HG02840 (cell line): Measurements from ENCODE around the gene CLMN.
A peak's percentile ranks its signal among the peaks of the same experiment; 100 is the strongest.

Source experiments
- ATAC-seq: cut with Tn5 transposase; IDR thresholded peaks from one replicate; pipeline ENCODE4 v1.9.1; 2021; ENCODE audit warnings: mild to moderate bottlenecking, moderate library complexity, moderate number of reproducible peaks; ENCODE audit not compliant: unreplicated experiment, low FRiP score

Gene CLMN

DNA sequence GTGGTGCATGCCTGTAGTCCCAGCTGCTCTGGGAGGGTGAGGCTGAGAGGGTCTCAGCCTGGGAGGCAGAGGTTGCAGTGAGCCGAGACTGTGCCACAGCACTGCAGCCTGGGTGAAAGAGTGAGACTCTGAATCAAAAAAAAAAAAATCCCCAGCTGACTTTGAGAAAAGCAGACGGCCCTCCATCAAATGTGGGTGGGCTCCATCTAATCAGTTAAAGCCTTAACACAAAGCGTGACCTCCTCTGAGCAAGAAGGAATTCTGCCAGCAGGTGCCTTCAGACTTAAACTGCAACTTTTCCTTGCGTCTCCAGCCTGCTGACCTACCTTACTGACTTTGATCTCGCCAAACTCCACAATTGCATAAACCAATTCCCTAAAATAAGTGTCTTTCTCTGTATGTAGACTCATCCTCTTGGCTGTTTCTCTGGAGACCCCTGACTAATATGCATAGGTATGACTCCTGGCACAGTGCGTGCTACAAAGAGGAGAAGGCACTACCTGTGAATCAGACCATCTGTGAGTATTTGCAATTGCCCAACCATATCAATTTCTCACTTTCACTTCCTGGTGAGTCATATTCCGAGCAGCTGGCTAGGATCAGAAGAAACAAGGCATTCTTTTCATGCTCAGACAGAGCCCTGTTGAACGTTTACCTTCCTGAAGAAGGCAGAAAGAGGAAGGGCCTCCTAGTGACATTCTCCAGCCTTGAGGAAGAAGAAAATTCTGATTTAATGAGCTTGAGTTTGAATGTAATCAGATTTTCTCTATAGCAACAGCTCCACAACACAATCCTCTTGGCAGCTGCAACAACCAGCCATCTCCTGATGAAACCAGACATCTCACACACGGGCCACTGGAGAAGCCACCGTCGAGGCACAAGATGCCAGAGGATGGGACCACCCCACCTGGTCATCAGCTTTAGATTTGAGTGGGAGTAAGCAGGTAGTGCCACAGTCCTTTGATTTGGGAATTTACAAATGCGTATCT, 54.3 kb downstream of the CLMN start:
- ATAC-seq, result peak; percentile 81

DNA sequence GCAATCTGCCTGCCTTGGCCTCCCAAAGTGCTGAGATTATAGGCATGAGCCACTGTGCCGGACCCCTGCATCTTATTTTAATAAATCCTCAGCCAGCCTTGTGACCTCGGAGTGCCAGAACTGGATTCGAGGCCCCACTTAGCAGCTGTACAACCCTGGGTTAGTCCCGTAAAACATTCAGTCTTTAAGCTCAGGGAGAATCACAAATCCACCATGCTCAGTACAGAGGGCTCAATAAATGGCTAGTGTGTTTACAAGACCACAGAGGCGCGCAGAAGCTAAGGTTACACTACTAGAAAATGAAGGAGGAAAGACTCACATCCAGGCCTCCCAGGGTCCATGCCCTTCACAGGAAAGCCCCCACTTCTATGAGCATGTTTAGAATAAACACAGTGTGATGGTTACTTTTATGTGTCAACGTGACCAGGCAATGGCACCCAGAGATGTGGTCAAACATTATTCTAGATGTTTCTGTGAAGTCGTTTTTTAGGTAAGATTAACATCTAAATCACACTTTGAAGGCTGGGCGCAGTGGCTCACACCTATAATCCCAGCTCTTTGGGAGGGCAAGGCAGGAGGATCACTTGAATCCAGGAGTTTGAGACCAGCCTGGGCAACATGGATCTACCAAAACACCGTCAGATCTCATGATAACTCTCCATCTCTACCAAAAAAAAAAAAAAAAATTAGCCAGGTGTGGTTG, 55.3 kb downstream of the CLMN start:
- no peak for ATAC-seq

DNA sequence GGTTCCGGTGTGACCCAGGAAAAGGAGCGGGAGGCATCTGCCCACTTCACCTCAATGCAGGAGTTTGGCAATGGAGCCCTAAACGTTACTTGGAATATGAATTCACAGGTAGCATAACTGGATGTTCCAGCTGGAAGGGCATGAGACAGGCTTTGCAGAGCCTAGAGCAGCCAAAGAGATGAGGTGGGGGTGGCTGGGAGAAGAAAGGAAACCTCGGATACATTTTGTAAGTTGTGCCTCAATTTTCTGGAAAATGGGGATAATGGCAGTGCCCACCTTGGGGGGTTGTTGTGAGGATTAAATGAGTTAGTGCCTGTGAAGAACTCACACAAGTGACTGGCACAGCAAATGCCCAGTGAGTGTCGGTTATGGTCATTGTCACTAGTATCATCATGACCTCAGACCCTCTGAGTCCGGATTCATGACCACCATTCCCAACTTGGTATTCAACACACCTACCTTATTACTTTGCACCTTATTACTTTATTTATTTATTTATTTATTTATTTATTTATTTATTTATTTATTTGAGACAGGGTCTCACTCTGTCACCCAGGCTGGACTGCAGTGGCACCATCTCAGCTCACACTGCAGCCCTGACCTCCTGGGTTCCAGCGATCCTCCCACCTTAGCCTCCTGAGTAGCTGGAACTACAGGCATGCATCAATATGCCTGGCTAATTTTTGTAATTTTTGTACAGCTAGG, 56.0 kb downstream of the CLMN start:
- no peak for ATAC-seq

DNA sequence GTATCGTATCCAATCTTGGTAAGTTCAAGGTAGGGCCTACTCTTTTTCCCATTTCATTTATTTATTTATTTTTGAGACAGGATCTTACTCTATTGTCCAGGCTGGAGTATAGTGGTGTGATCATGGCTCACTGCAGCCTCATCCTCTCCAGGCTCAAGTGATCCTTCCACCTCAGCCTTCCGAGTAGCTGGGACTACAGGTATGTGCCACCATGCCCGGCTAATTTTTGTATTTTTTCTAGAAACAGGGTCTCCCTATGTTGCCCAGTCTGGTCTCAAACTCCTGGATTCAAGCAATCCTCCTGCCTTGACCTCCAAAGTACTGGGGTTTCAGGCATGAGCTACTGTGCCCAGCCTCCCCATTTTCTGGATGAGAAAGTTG, 57.2 kb downstream of the CLMN start:
- ATAC-seq, result no peak

DNA sequence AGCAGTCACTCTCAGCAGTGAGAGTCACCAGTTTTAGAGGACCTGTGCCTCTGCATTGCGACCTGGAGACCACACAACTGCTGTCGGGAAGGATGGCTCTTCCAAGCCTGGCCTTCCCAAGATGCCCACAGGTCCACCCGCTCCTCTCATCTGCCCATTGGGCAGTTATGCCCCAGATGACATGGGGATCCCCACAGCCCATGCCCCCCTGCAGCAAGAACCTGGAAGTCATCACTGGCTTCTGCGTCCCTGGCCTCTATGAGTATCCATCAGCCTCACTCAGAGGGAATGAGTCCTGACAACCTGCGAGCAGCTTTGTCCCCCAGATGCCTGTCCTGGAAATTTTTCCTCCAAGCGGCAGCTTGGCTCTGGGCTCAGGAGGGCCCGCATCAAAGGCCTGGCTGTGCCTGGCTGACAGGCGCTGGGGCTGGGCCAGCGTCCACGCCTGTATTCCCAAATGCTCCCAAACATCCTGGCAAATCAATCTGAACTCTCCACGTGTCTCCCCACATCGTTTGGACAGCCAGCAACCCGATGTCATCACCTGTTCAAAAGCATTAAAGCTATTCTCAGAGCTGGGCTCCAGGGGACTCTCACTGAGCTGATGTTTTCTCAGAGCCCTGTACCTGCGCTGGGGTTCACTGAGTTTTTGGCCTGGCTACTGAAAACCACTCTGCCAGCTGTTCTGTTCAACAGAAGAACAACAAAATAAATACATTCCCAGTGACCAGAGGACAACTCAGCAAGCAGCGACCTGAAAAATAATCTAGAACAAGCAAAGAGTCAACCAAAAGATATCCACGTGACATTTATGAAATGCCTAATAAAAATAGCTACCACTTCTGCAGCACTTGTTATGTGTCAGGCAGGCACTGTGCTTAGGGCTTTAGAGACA, 57.8 kb downstream of the CLMN start:
- no peak for ATAC-seq

DNA sequence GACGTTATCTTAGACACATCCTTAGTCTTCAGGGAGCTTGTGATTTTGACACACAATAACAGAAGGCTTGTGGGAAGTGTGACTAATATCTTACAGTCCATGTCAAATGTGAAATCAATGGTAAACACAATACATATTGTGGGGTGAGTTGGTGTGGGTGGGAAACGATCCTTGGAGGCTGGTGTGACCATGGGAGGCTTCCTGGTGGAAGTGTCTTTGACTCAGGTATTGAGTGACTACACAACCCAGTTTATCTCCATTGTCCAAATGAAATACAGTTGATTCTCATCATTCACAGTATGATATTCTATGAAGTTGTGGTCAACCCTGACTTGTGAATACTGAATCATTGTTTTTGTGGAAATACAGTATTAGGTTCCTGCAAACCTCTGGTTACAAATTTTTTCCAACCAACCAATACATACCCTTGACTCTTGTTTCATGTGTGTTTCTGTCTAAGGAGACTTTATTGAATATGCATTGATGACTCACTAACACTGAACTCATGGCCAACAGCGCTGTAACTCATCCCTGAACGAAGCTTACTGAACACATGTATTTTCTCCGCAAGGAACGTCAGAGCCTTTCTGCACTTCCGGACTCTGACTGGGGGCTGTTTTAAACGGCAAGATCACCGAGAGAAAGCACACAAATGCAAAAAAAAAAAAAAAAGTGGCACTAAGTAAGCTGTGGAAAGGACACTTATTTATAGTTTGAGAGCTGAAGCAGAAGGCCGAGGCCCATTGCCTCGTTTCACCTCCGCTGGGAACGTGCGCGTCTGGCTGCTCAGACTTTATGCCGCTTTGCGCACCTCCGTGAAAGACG, 59.0 kb downstream of the CLMN start:
- ATAC-seq, result no peak

DNA sequence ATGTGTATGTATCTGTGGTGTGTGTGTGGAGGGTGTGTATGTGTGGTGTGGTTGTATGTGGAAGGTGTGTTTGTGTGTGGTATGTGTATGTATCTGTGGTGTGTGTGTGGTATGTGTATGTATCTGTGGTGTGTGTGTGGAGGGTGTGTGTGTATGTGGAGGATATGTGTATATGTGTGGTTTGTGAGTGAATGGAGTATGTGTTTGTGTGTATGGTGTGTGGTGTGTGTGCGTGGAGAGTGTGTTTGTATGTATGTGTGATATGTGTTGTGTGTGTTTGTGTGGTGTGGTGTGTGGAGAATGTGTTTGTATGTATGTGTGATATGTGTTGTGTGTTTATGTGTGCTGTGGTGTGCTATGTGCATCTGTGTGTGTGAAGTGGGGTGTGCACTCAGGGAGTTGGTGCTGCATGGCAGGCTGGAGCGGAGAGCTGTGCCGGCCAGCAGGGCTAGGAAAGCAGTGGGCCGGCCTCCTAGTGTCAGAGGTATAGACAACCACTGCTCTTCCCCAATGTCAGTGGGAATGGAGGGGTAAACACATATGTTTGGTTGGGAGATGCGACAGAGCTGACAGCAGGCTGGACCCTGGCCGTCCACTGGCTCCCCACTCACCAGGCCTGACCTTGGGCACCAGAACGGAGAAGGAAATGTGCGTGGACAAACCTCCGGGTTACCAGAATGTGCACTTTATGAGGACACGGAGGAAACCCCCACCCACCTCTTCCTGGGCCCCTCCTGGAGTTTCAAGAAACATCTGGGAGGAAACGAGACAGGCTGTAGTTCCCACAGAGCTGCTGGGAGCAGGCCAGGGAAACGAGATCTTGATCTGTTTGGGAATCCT, 60.7 kb downstream of the CLMN start:
- no peak for ATAC-seq

DNA sequence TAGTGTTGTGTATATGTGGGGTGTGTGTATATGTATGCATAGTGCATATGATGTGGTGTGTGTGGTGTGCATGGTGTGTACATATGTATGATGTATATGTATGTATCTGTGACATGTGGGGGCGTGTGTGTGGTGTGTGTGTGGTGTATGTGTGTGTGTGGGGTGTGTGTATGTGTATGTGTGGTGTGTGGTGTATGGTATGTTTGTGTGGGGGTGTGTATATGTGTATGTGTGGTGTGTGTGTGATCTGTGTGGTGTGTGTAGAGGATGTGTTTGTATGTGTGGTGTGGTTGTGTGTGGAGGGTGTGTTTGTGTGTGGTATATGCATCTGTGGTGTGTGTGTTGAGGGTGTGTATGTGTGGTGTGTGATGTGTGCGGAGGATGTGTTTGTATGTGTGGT, 61.6 kb downstream of the CLMN start:
- no peak for ATAC-seq

DNA sequence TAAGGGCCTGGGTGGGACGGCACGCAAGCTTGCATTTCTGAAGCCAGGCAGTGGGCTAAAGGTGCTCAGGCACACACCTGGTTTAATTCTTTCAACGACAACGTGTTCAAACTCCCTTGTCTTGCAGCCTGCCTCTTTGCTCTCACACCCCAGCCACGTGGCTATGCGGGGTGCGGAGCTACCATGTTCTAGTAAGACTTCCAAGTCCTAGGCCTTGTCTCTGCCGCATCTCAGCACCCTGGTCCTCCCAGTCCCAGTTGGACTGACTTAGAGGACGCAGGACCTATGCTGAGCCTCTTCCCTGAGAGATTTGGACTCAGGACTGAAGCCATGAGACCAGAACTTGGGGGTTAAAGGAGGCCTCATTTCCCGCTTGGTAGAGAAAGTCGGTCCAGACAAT, 62.2 kb downstream of the CLMN start:
- ATAC-seq, result no peak

DNA sequence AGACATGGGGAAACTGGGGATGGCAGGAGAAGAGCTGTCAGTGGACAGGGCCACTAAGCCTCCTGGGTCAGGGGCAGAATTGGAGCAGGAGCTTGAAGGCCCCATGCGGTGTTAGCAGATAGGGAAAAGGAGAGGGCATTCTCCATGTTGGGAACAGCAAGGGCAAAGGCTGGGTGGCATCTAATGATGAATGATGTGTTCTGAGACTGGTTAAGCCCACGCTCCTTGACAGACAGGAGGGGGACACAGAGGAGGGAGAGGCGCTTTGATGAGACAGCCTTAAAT, 63.0 kb downstream of the CLMN start:
- no peak for ATAC-seq

DNA sequence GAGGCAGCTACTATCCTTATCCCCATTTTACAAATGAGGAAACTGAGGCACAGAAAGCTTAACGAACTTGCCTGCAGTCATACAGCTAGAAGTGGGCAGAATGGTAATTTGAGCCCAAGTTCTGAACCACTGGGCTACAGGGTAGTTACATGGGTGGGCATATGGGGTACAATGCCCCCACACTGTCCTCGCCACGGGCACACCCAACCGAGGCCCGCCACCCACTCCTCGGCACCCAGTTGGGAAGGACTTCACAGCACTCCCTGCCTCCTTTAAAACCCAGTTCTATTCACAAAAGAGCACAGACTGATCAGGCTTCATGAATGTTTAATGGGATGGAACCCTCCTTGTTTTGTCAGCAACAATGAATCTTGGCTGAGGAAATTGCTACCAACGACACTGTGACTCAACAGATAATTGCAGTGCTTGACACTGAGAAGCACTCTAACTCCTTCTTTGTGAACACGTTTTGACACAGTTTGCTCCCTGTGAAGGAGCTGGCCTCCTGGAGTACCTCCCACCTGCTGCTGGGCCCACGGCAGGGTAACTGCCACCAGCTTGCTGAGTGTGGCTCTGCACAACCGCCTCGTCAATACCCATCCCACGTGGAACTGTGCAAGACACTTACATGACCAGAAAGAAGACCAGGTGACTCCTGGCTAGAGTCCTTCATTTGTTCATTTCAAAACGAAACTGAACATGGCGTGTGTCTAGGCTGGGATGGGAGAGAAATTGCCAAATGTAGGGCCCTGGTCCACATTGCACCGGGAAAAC, 63.5 kb downstream of the CLMN start:
- no peak for ATAC-seq

DNA sequence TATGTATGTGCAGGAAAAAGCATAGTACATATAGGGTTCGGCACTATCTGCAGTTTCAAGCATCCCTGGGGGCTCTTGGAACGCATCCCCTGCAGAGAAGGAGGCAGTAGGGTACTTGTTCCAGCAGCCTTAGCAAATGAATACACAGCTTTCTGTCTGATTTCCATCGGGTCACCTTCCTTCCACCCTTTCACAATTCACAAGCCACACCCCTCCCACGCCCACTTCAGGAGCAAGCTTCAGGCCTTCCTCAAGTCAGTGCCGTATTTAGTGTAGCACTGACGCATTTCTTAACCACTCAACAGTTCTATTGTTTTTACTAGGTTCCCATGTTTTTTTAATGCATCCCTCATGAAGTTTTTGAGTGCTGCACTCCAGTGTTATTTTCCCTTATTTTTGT, 64.2 kb downstream of the CLMN start:
- ATAC-seq, result no peak

DNA sequence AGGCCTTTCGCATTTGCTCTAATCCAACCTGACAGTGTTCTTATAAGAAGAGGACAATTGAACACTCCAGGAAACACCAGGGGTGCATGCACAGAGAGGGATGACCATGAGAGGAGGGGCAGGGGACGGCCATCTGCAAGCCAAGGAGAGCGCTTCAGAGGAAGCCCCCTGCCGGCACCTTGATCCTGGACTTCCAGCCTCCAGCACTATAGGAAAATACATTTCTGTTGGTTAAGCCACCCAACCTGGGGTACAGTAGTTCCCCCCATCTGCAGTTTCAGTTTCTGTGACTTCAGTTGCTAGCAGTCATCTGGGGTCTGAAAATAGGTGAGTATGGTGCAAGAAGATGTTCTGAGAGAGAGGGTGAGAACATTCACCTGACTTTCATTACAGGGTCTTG, 64.7 kb downstream of the CLMN start:
- no peak for ATAC-seq

DNA sequence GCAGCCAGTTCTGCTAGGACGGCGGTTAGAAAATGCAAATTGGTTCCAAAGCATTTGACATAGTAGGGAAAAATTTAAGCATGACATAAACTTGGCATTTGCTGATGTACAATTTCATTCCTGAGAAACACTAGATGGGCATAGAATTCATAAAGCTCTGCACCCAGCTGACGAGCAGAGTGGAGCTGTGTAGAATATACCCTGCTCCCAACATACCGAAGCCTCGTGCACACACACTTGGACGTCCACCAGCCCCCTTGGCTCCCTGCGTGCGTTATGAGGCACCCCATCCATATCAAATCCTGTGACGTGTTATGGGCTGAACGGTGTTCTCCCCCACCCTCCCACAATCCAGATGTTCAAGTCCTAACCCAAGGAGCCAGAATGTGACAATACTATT, 65.4 kb downstream of the CLMN start:
- no peak for ATAC-seq

DNA sequence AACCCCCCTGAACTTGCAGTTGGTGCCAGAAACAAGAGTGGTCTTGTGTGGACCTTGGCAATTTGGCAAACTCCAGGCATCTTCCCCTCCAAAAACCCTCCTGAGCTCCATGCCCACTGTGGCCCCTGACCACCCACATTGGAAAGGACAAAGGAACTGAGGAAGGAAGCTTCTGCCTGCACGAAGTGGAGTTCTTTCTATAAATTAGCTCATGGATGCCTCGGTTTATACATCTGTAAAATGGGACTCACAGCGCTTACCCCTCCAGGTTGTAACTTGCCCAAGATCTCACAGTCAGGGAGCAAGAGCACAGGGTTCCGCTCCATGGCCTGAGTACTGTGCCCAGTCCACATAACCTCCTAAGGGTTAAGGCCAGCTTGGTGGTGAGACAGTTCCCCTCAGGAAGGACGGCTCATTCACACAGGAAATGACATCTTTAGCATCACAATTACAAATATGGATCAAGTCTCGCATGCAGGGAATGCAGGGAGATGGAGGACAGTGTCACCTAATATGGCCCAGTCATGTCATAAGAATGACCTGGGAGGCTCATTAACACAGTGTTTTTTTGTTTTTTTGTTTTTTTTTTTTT, 66.6 kb downstream of the CLMN start:
- ATAC-seq, result no peak

DNA sequence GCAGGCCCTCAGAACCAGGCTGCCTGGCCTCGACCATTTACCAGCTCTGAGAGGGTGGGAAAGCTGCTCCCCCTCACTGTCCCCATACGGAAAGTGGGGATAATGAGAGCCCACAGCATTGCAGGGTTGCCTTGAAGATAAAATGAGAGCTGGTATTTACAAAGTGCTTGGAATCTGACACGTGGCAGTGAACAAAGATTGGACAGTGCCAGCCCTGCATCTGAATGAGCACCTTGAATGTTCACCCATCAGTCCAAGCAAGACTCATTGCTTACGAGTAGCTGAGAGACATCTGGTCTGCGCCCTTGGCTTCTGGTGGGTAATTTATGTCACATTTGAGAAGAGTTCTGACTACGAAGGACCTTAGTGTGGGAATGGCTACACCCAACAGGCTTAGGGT, 67.5 kb downstream of the CLMN start:
- ATAC-seq, result no peak

DNA sequence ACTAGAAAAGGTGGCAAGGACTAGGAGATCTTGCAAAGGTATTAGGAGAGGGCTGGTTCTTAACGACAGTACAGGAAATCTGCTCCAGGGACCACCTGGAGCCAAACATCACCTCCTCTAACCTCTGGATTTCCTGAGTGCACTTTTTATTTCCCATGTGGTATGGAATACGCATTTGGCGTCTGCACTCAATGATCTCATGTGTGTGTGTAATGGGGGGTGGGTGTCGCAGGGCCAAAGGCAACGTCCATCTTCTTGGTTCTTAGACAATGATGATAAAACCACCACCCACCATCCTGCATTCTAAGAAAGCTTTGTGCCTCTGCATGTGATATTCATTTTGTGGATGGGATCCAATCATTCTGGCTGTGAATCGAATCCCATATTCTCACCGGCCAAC, 68.8 kb downstream of the CLMN start:
- ATAC-seq, result no peak
